IPS DF 6.9 (cell line): ENCODE measurements around the gene NHS.
"Not testable (repeated sequence)": the region's sequence is repeated elsewhere in the genome, so short reads cannot be mapped to it uniquely, and the experiment has no call there.

Source experiments
- DNase-seq: peaks from one replicate; pipeline ENCODE4 v3.0.0-alpha.2; 2013; ENCODE audit warnings: low read depth, low spot score
- H3K27ac ChIP-seq: one replicate; pipeline ENCODE4 v1.5.1; 2013; ENCODE audit warnings: low read length, control low read depth
- H3K27me3 ChIP-seq: 2 replicates; pipeline ENCODE4 v1.6.1; 2013; ENCODE audit warnings: mild to moderate bottlenecking, low read length; ENCODE audit not compliant: control insufficient read depth, insufficient read depth
- H3K36me3 ChIP-seq: 2 replicates; pipeline ENCODE4 v1.6.1; 2013; ENCODE audit warnings: low read length; ENCODE audit not compliant: control insufficient read depth, insufficient read depth
- H3K4me1 ChIP-seq: 2 replicates; pipeline ENCODE4 v1.6.1; 2013; ENCODE audit warnings: low read length; ENCODE audit not compliant: control insufficient read depth, insufficient read depth
- H3K4me3 ChIP-seq: 2 replicates; pipeline ENCODE4 v1.5.1; 2013; ENCODE audit warnings: mild to moderate bottlenecking, low read length
- H3K9me3 ChIP-seq: 2 replicates; pipeline ENCODE4 v1.6.1; 2013; ENCODE audit warnings: low read length, inconsistent platforms; ENCODE audit not compliant: control insufficient read depth, insufficient read depth
- WGBS: extraction: QIAGEN DNeasy Blood & Tissue Kit; methylation state at CpG from one replicate; pipeline ENCODE4 v1.1.7; 2013; ENCODE audit warnings: mixed read lengths, missing lambda C conversion rate; ENCODE audit not compliant: insufficient read length, insufficient coverage; 5-methylcytosine and 5-hydroxymethylcytosine counted together

NHS gene

DNA sequence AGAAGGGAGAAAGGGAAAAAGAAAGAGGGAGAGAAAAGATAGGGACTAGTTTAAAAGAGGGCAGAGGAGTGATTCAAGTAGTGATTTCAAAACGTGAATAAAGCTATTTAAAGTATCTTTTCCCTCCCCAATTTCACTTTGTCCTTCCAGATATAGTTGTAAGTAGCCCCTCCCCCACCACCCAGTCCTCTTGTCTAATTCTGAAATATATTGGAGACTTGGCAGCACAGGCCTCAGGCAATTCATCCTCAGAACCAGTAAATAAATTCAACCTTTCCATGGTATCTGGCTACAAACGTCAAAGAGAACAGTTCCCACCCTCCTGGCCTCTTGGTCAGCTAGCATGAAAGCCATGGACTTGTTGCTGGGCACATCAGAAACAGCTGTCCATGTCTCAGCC is 192.8 kb downstream of the NHS start:
- no peak overlapping the region for H3K4me3 ChIP-seq
- H3K27me3 ChIP-seq: no peaks in the 10 kb centered on the region
- H3K36me3 ChIP-seq: no peaks in the 10 kb centered on the region
- WGBS: no CpG with 5 or more reads among the region's 2 CpGs
- no peak overlapping the region for H3K27ac ChIP-seq
- H3K9me3 ChIP-seq: no peaks in the 10 kb centered on the region
- no peak for DNase-seq
- H3K4me1 ChIP-seq: no peaks in the 10 kb centered on the region

DNA sequence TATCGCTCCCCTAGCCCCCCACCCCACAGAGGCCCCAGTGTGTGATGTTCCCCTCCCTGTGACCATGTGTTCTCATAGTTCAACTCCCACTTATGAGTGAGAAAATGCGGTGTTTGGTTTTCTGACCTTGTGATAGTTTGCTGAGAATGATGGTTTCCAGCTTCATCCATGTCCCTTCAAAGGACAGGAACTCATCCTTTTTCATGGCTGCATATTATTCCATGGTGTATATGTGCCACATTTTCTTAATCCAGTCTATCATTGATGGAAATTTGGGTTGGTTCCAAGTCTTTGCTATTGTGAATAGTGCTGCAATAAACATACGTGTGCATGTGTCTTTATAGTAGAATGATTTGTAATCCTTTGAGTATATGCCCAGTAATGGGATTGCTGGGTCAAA is 193.8 kb downstream of the NHS start:
- not testable (repeated sequence) for H3K4me3 ChIP-seq, H3K4me1 ChIP-seq, H3K9me3 ChIP-seq, H3K27me3 ChIP-seq, DNase-seq, H3K36me3 ChIP-seq, H3K27ac ChIP-seq
- WGBS: no CpG with 5 or more reads among the region's 3 CpGs

DNA sequence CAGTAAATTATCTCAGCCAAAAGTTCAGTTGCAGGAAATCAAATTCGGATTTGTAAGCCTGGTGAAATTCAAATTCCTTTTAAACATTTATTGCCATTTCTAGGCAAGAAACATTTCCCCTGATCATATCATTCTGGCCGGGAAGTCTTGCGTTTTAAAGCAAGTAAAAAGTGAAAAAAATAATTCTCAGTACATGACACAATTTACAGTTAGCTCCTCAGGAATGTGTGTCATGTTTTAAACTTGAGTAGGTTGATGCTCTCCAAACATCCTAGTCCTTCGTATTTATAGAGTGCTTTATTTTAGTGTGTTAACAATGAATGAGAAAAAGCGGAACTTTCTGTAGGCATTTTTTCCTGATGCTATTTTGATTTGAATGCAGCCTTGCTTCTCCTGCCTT is 204.0 kb downstream of the NHS start:
- no CpG with 5 or more reads among the region's 5 CpGs for WGBS
- no peak for DNase-seq
- no peaks in the 10 kb centered on the region for H3K9me3 ChIP-seq
- no peaks in the 10 kb centered on the region for H3K27me3 ChIP-seq
- no peak overlapping the region for H3K4me3 ChIP-seq
- H3K4me1 ChIP-seq: no peaks in the 10 kb centered on the region
- no peaks in the 10 kb centered on the region for H3K36me3 ChIP-seq
- no peak overlapping the region for H3K27ac ChIP-seq

DNA sequence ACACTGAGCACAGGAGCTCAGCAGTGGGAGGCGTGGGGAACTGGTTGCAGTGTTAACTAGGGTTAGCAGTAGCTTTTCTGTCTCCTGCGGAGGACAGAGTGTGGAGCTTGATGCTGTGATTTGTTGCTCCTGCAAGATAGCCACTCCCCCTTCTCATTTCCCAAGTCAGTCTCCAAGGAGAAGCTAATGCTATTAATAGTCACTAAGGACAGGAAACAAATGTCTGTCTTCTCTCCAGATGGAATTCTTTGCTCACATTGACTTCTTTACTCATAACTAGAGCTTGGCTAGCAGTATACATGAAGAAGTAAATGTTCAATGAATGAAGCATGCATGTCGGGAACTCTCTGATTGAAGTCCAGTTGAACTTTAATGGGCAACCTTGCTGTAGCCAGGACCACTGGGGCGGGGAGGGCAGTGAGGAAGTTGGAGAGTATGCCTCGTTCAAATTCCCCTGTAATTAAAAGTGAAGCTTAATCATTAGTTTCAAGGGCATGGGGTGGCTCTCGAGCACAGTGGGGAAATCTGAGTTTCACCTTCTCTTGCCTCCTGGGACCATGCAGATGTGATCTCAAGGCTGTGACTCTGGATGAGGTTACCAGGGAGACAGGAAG is 205.6 kb downstream of the NHS start:
- WGBS: no CpG with 5 or more reads among the region's 6 CpGs
- no peak overlapping the region for H3K27ac ChIP-seq
- DNase-seq: no peak

DNA sequence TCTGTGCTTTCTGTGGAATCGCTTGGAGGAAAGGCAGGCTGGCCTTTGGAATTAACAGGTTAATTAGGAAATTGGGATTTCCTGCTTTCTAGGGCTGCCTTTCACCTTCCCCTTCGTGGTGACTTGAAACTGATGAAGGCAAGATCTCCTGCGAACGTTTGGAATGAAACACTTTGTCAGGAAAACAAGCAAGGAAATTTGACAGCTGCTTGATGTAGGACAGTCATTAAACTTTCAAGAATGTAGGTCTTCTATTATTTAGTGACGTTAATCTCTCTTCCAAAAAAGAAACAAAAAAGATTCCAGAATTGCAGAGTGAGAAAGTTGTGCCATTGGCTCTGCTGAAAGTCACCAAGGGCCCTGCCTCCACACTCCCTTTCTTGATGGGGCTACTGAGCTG is 206.6 kb downstream of the NHS start:
- Histone ChIP-seq H3K4me3 (no peak overlapping the region), H3K27ac (no peak overlapping the region), H3K36me3 (no peaks in the 10 kb centered on the region), H3K4me1 (no peaks in the 10 kb centered on the region), H3K27me3 (no peaks in the 10 kb centered on the region), H3K9me3 (no peaks in the 10 kb centered on the region)
- no CpG with 5 or more reads among the region's 5 CpGs for WGBS
- no peak for DNase-seq

More for the DNA sequence above, 205.6 kb downstream of the NHS start:
- Histone ChIP-seq H3K4me1 (no peaks in the 10 kb centered on the region), H3K27me3 (no peaks in the 10 kb centered on the region), H3K4me3 (no peak overlapping the region), H3K9me3 (no peaks in the 10 kb centered on the region), H3K36me3 (no peaks in the 10 kb centered on the region)

DNA sequence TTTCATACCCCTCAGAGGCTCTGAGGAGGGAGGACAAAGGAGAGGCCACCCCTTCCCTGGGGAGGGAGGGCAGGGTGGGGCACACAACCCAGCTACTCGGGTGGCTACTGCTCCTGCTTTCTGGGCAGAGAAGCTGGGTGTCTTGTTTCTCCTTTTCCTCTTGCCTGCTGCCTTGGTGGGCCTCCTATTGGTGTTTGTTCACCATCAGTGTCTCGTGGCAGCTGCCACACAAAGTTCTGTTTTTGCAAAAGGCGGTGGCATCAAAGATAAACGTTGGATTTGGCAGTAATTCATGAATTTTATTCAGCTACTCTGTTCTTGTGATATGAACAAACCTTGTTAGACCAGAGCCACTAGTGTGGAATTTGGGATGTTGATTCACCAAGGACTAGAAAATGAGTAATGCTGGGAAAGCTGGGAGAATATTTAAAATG is 209.3 kb downstream of the NHS start:
- no CpG with 5 or more reads among the region's 4 CpGs for WGBS
- H3K36me3 ChIP-seq: no peaks in the 10 kb centered on the region
- no peaks in the 10 kb centered on the region for H3K27me3 ChIP-seq
- no peaks in the 10 kb centered on the region for H3K9me3 ChIP-seq
- no peaks in the 10 kb centered on the region for H3K4me1 ChIP-seq
- no peak overlapping the region for H3K27ac ChIP-seq
- H3K4me3 ChIP-seq: no peak overlapping the region
- no peak for DNase-seq

DNA sequence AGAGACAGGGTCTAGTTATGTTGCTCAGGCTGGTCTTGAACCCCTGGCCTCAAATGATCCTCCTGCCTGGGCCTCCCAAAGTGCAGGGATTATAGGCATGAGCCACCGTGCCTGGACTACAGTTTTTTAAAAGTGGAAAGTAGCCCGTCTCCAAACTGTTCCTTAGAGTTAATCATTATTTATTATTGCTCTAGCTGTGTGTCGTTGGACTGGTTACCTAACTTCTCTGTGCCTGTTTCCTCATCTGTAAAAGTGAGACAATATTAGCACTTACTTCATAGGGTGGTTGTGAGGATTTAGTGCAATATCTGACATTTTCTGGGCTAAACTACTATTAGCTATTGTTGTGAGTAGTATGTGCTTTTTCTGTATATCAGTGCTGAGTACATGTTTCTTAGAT is 210.0 kb downstream of the NHS start:
- no peaks in the 10 kb centered on the region for H3K9me3 ChIP-seq
- no peaks in the 10 kb centered on the region for H3K36me3 ChIP-seq
- no CpG with 5 or more reads among the region's 3 CpGs for WGBS
- H3K27ac ChIP-seq: no peak overlapping the region
- H3K27me3 ChIP-seq: no peaks in the 10 kb centered on the region
- no peak overlapping the region for H3K4me3 ChIP-seq
- no peaks in the 10 kb centered on the region for H3K4me1 ChIP-seq
- DNase-seq: no peak

DNA sequence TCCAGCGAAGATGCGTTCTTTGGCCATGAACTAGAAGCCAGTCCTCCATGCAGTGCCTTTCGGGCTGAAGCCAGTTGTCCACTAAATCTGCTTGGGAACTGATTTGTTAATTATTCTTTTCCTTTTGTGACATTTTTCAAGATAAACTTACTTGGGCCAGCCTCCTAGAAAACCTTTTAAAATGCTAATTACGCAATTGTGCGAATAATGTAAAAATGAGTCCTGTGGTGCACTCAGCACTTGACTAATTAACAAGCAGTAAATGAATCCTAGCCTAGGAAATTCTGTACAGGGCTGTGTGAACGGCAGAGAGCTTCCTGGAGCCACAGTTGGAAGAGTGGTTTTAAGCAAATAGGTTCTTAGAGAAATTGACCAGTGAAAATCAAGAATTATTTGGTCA is 212.4 kb downstream of the NHS start:
- Histone ChIP-seq H3K9me3 (no peaks in the 10 kb centered on the region), H3K27ac (no peak overlapping the region), H3K27me3 (no peaks in the 10 kb centered on the region), H3K36me3 (no peaks in the 10 kb centered on the region), H3K4me3 (no peak overlapping the region), H3K4me1 (no peaks in the 10 kb centered on the region)
- no peak for DNase-seq
- WGBS: no CpG with 5 or more reads among the region's 6 CpGs

DNA sequence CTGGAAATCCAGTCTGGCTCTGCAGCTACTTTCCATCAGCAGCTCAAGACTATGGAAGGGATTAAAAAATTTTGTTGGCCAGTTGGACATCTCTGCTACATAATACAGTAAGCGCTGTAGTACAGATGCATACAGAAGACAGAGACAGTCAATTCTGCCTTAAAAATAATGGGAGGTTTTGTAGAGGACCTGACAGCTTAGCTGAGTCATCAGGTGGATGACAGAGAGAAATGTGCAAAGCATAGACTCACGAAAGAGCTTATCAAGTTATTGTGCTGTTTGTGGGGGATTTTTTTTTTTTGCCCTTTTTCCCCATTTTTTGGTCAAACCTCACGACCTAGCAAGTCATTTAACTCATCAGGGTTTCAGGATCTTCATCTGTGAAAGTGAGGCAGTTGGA is 213.3 kb downstream of the NHS start:
- no peaks in the 10 kb centered on the region for H3K4me1 ChIP-seq

DNA sequence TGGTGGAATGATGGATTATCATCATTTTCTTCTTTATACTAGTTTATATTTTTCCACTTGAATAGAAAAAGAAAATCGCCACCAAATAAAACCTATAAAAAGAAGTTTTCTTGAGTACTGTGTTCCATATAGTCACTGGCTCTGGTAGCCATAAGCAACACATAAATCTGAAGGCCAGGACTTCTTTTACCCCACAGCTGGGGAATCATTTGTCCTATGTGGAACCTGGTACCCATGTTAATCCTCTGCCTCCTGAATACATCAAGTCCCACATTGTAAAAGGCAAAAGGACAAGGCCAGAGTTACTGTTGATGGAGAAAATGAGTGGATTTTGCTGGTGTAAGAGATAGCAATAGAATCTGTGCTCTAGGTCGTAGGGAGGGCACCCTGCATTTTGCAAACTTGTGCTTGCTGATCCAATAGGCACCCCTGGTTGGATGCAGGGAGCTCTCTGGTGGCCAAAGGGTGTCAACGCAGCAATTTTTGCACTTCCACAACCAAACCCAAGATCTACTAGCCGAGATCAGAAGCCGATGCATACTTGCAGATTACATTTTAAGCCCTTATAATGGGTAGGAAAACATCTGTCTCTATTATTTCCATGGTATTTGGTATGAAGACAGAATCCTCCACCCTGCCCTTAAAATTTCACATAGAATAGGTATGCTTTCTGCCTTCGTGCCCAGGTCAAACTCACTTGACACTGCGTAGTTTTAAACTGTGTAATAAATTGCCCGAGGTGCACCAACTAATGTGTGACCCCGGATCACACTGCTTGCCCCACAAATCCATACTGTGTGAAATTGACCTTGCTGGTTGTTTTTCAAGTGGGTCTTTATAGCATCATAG is 216.1 kb downstream of the NHS start:
- DNase-seq: no peak
- WGBS: no CpG with 5 or more reads among the region's 9 CpGs
- no peak overlapping the region for H3K27ac ChIP-seq
- H3K27me3 ChIP-seq: no peaks in the 10 kb centered on the region
- no peaks in the 10 kb centered on the region for H3K4me1 ChIP-seq
- H3K4me3 ChIP-seq: no peak overlapping the region
- no peaks in the 10 kb centered on the region for H3K9me3 ChIP-seq
- no peaks in the 10 kb centered on the region for H3K36me3 ChIP-seq

More for the DNA sequence above, 213.3 kb downstream of the NHS start:
- Histone ChIP-seq H3K27ac (no peak overlapping the region), H3K27me3 (no peaks in the 10 kb centered on the region), H3K9me3 (no peaks in the 10 kb centered on the region), H3K36me3 (no peaks in the 10 kb centered on the region), H3K4me3 (no peak overlapping the region)
- WGBS: no CpG with 5 or more reads among the region's 3 CpGs
- no peak for DNase-seq

DNA sequence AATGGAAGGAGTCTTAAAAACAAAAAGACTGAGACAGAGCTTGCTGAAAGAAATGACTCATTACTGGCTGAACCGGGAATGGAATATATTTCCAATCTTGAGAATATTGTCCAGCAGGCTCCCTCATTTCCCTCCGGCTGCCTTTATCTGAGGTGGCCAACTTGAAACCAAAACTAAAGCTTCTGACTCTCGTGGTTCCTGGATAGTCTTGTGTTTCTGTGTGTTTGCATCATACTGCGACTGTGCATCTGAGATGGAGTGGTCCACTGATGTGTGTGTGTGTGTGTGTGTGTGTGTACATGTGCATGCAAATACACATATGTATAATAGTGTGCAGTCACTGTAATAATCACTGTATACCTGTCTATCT is 216.7 kb downstream of the NHS start:
- DNase-seq: no peak
- no peaks in the 10 kb centered on the region for H3K36me3 ChIP-seq
- H3K27ac ChIP-seq: no peak overlapping the region
- no peak overlapping the region for H3K4me3 ChIP-seq
- no peaks in the 10 kb centered on the region for H3K4me1 ChIP-seq
- no CpG with 5 or more reads among the region's 4 CpGs for WGBS
- no peaks in the 10 kb centered on the region for H3K27me3 ChIP-seq
- H3K9me3 ChIP-seq: no peaks in the 10 kb centered on the region
